SU-DHL-6 (cell line): ENCODE results near the gene ADCY2.

ENCODE experiments used
- H2AFZ ChIP-seq: fragments of 200-600 bp; sonication (generic); 2 replicates; pipeline ENCODE4 v1.6.1; 2014; ENCODE audit warnings: low read depth, mild to moderate bottlenecking, moderate library complexity, mixed read lengths, antibody characterized with exemption, low read length; ENCODE audit not compliant: severe bottlenecking
- H3F3A ChIP-seq: fragments of 200-600 bp; shearing (Covaris generic); 2 replicates; pipeline ENCODE4 v1.6.0; 2016; ENCODE audit warnings: antibody characterized with exemption, mild to moderate bottlenecking; ENCODE audit not compliant: insufficient read depth
- H3K27ac ChIP-seq: fragments of 200-600 bp; sonication (generic); 2 replicates; pipeline ENCODE4 v1.5.1; 2016; ENCODE audit warnings: low read depth, mild to moderate bottlenecking, low read length, moderate library complexity, mixed read lengths
- H3K27me3 ChIP-seq: fragments of 200-600 bp; sonication (generic), shearing (Covaris generic); 2 replicates; pipeline ENCODE4 v1.6.0; 2014; ENCODE audit warnings: mild to moderate bottlenecking, low read length
- H3K36me3 ChIP-seq: fragments of 200-600 bp; sonication (generic); 2 replicates; pipeline ENCODE4 v1.6.1; 2014; ENCODE audit warnings: mild to moderate bottlenecking, low read length, mixed read lengths
- H3K4me2 ChIP-seq: fragments of 300-600, 200-600 bp; shearing (Covaris generic), sonication (generic); 2 replicates; pipeline ENCODE4 v1.6.0; 2014; ENCODE audit warnings: low read length, low read depth, mild to moderate bottlenecking; ENCODE audit not compliant: poor library complexity, severe bottlenecking
- H3K4me3 ChIP-seq: fragments of 200-600 bp; sonication (generic); 2 replicates; pipeline ENCODE4 v1.5.1; 2014; ENCODE audit warnings: antibody characterized with exemption, low read length, mild to moderate bottlenecking, mixed read lengths; ENCODE audit not compliant: insufficient read depth, poor library complexity, severe bottlenecking
- H3K79me2 ChIP-seq: fragments of 200-600 bp; sonication (generic); 2 replicates; pipeline ENCODE4 v1.6.1; 2014; ENCODE audit warnings: mild to moderate bottlenecking, low read length, moderate library complexity; ENCODE audit not compliant: insufficient read depth
- H3K9ac ChIP-seq: fragments of 200-600 bp; sonication (generic); 2 replicates; pipeline ENCODE4 v1.7.0; 2014; ENCODE audit warnings: mild to moderate bottlenecking, low read length
- H3K9me2 ChIP-seq: fragments of 200-600 bp; sonication (generic); replicated peaks from 2 replicates; pipeline ENCODE4 v1.6.1; 2014; ENCODE audit warnings: low read length; ENCODE audit not compliant: insufficient read depth
- H3K9me3 ChIP-seq: fragments of 200-600 bp; sonication (generic); 2 replicates; pipeline ENCODE4 v1.6.1; 2014; ENCODE audit warnings: low read length, mixed read lengths; ENCODE audit not compliant: insufficient read depth
- H4K20me1 ChIP-seq: fragments of 200-600 bp; sonication (generic); 2 replicates; pipeline ENCODE4 v1.6.1; 2014; ENCODE audit warnings: low read depth, mild to moderate bottlenecking, antibody characterized with exemption, low read length, moderate library complexity, mixed read lengths
- CTCF ChIP-seq: fragments of 200-600 bp; sonication (generic); IDR thresholded peaks from one replicate; pipeline ENCODE4 v1.5.1; 2017; ENCODE audit warnings: antibody characterized with exemption, mild to moderate bottlenecking, low read length, moderate library complexity; ENCODE audit not compliant: insufficient read depth, poor library complexity, severe bottlenecking
- EZH2phosphoT487 ChIP-seq: fragments of 200-600 bp; sonication (generic), shearing (Covaris generic); conservative IDR thresholded peaks from 2 replicates; pipeline ENCODE4 v1.6.1; 2018; ENCODE audit warnings: mild to moderate bottlenecking, antibody characterized with exemption, low read length, moderate library complexity, mixed read lengths

ADCY2 gene

GRCh38 chr5:7815892-7816534 lies 420.1 kb downstream of the ADCY2 start:
- no peaks in the 10 kb centered on the region for H3K36me3 ChIP-seq
- no peak overlapping the region for H3K27ac ChIP-seq
- no peak overlapping the region for H3K4me2 ChIP-seq
- no peaks in the 10 kb centered on the region for H3K79me2 ChIP-seq
- H4K20me1 ChIP-seq = no peaks in the 10 kb centered on the region
- H3K9me3 ChIP-seq = no peaks in the 10 kb centered on the region
- no peaks in the 10 kb centered on the region for H3K9me2 ChIP-seq
- no peak overlapping the region for H3K4me3 ChIP-seq
- no peaks in the 10 kb centered on the region for H3F3A ChIP-seq
- no peak overlapping the region for H2AFZ ChIP-seq
- TF ChIP-seq EZH2phosphoT487 = no peak
- peak; percentile 80 for TF ChIP-seq CTCF
- no peak overlapping the region for H3K9ac ChIP-seq
- no peaks in the 10 kb centered on the region for H3K27me3 ChIP-seq

- Histone ChIP-seq H3K36me3 (no peaks in the 10 kb centered on the region), H3F3A (no peaks in the 10 kb centered on the region), H3K27me3 (no peaks in the 10 kb centered on the region), H2AFZ (no peak overlapping the region), H3K9me3 (no peaks in the 10 kb centered on the region), H3K9me2 (no peaks in the 10 kb centered on the region), H3K4me3 (no peak overlapping the region), H3K79me2 (no peaks in the 10 kb centered on the region), H4K20me1 (no peaks in the 10 kb centered on the region), H3K27ac (no peak overlapping the region), H3K4me2 (no peak overlapping the region), H3K9ac (no peak overlapping the region)
- TF ChIP-seq EZH2phosphoT487 (no peak), CTCF (no peak)
Observed at GRCh38 chr5:7816535-7816901, 420.6 kb downstream of the ADCY2 start.

- H3K27ac ChIP-seq = no peak overlapping the region
- TF ChIP-seq EZH2phosphoT487 (no peak), CTCF (no peak)
- no peaks in the 10 kb centered on the region for H4K20me1 ChIP-seq
- H2AFZ ChIP-seq = no peak overlapping the region
- no peak overlapping the region for H3K4me3 ChIP-seq
- H3K36me3 ChIP-seq = no peaks in the 10 kb centered on the region
- H3K4me2 ChIP-seq = no peak overlapping the region
- no peaks in the 10 kb centered on the region for H3K79me2 ChIP-seq
- no peaks in the 10 kb centered on the region for H3K9me3 ChIP-seq
- H3K27me3 ChIP-seq = no peaks in the 10 kb centered on the region
- H3K9me2 ChIP-seq = no peaks in the 10 kb centered on the region
- H3F3A ChIP-seq = no peaks in the 10 kb centered on the region
- no peak overlapping the region for H3K9ac ChIP-seq
Observed at GRCh38 chr5:7822449-7822848, 426.5 kb downstream of the ADCY2 start.
